Urinary bladder (tissue), 4 donors: Measurements from ENCODE around the gene CHRNB1. TPM values are rescaled to one million over a fixed set of nuclear protein-coding genes. Genes with fewer than 3 reads are reported as not detected.

Experiments
- DNase-seq: peaks from one replicate; pipeline ENCODE4 v3.0.0-alpha.2; 2015; ENCODE audit errors: extremely low spot score
- H3K27ac ChIP-seq: one replicate; pipeline ENCODE4 v1.5.1; 2013; ENCODE audit warnings: low read depth, mild to moderate bottlenecking, moderate library complexity
- H3K36me3 ChIP-seq: one replicate; pipeline ENCODE4 v1.6.1; 2013; ENCODE audit warnings: mild to moderate bottlenecking, moderate library complexity; ENCODE audit not compliant: insufficient read depth
- H3K4me1 ChIP-seq: one replicate; pipeline ENCODE4 v1.6.1; 2013; ENCODE audit warnings: mild to moderate bottlenecking, moderate library complexity; ENCODE audit not compliant: insufficient read depth
- H3K4me3 ChIP-seq: one replicate; pipeline ENCODE4 v1.5.1; 2013; ENCODE audit warnings: low read depth, low read length
- WGBS: extraction: QIAGEN DNeasy Blood & Tissue Kit; methylation state at CpG from one replicate; pipeline ENCODE4 v1.1.7; 2013; 5-methylcytosine and 5-hydroxymethylcytosine counted together
- polyA plus RNA-seq: library from polyadenylated mRNA; stranded (reverse); fragments of 200-250 nt; gene quantifications from one replicate; pipeline ENCODE4 v1.2.3, GENCODE V29; 2013
- total RNA-seq: library from RNA; depleted of rRNA; stranded (reverse); fragments of >200 nt; gene quantifications from one replicate; pipeline ENCODE4 v1.2.3, GENCODE V29; 2014
- donor health status: healthy with polysubstance abuse.
- donor health status: healthy.

CHRNB1 gene
- total and polyA plus RNA-seq, 2 donors: 10.7 to 15.4 TPM

DNA sequence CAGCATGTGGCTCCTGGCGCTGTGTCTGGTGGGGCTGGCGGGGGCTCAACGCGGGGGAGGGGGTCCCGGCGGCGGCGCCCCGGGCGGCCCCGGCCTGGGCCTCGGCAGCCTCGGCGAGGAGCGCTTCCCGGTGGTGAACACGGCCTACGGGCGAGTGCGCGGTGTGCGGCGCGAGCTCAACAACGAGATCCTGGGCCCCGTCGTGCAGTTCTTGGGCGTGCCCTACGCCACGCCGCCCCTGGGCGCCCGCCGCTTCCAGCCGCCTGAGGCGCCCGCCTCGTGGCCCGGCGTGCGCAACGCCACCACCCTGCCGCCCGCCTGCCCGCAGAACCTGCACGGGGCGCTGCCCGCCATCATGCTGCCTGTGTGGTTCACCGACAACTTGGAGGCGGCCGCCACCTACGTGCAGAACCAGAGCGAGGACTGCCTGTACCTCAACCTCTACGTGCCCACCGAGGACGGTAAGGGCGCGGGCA lies 36.6 kb upstream of the CHRNB1 start:
- DNase-seq: no peak
- H3K27ac ChIP-seq: no peak overlapping the region
- WGBS: 69% methylated on average over 58 of the region's 58 CpGs
- no peaks in the 10 kb centered on the region for H3K36me3 ChIP-seq
- H3K4me3 ChIP-seq: no peak overlapping the region
- no peaks in the 10 kb centered on the region for H3K4me1 ChIP-seq

DNA sequence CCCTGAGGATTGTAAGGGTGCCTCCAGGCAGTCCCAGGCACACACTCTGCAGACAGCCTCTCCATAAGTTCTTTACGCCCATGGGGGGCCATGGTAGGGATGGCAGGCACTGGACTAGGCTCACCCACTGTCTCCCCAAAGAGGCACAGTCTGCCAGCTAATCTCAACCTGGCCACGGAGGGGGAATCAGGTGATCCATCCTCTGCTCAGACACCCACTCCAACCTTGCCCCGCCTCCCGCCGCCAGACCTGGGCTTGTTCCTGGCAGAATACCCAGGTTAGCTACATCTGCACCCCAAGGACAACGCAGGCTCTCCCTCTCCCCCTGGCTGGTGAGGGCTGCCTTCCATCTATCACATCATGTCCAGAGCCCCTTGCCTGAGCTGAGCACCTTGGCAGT lies 36.0 kb upstream of the CHRNB1 start:
- WGBS: 88% methylated on average over 6 of the region's 6 CpGs
- H3K4me1 ChIP-seq: no peaks in the 10 kb centered on the region
- no peaks in the 10 kb centered on the region for H3K36me3 ChIP-seq
- no peak for DNase-seq
- no peak overlapping the region for H3K4me3 ChIP-seq
- no peak overlapping the region for H3K27ac ChIP-seq

DNA sequence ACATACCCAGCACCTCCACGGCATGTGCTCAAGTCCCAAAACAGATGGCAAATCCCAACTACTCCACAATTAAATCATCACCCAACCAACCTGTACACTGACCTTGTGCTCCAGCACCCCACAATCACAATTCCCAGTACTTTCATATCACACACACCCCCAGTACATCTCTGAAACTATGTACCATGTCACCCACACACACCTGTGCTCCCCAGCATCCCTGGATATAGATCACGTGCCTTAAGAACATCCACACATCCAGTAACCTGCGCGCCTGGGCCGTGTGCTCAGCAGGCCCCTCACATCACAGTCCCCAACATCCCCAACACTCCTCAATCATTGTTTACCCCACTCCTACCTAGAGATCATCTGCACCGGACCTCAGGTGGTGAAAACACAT lies 35.1 kb upstream of the CHRNB1 start:
- WGBS: 93% methylated on average over 6 of the region's 6 CpGs
- no peaks in the 10 kb centered on the region for H3K36me3 ChIP-seq

DNA sequence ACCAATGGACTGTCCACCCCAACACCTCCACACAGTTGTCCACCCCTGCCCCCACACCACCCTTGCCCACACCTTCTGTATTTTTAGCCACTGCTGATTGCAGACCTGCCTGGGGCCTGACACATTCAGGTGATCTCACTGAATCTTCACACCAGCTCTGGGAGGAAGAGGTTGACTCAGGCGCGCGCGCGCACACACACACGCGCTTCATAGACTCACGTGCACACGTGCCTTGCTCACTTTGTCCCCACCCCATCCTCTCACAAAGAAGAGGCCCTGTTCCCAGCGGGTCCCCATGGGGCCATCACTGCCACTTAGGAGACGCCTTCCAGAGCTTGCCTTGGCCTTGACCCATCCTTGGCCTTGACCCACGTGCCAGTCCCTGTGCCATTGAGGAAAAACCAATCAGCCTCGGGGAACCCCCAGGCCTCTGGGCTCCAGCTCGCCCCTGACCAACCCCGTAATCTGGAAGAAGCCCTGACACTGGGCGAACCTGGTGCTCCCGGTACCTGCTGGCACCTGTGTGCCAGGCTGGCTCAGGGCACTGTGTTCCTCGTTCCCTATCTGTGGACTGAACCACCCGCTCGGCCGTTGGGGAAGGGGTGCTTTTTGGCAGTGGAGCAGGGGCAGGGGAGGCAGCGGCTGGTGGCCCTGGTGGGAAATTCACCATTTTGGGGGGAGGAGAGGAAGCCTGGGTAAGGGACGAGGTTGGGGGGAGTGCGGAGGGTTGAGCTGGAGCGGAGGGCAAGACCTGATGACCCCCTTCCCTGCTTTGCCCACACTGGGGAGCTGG lies 34.0 kb upstream of the CHRNB1 start:
- no peak overlapping the region for H3K4me3 ChIP-seq
- no peak for DNase-seq
- no peak overlapping the region for H3K27ac ChIP-seq
- no peaks in the 10 kb centered on the region for H3K4me1 ChIP-seq
- H3K36me3 ChIP-seq: no peaks in the 10 kb centered on the region
- WGBS: 91% methylated on average over 25 of the region's 25 CpGs

More for the DNA sequence above, 35.1 kb upstream of the CHRNB1 start:
- no peak overlapping the region for H3K4me3 ChIP-seq
- no peak overlapping the region for H3K27ac ChIP-seq
- DNase-seq: no peak
- H3K4me1 ChIP-seq: no peaks in the 10 kb centered on the region

DNA sequence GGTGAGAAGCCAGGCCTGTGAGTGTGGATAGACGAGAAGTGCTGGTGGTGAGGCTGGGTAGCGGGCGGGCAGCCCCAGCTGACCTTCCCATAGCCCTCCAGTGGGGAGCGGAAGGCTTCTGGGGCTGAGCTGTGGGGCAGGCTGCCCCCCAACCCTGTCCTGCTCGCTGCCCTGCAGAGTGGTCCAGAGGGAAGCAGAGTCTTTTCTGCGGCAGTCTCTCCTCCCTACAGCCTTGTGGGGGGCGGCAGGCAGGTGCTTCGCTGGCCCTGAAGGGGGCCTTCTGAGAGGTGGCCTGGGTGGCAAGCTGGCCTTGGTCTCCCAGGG lies 33.5 kb upstream of the CHRNB1 start:
- WGBS: 92% methylated on average over 8 of the region's 8 CpGs

DNA sequence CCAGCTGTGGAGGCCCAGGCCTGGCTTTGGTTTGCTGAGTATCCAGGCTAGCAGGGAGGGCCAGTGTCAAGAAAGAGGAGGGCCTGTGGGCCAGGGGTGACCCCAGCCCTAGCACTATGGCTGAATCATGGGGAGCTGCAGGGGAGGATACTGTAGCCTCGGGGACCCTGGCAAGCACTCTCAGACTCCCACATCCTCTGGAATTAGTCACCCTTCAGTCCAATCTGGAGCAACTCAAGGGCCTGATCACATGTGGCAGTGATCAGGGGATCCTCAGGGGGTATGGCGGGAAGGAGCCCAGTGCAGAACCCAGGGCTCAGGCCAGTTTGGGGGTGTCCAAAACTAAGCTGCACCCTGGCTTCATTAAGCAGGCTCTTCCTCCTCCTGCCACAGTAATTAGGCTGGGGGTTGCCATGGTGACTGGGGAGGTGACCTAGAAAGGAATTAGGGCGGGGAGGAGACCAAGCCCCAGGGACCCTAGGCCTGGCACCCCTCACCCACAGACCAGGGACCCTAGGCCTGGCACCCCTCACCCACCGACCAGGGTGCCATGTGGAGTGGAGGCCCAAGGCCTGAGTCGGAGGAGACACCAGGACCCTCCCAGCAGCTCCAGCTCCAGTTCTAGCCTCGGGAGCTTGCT lies 31.4 kb upstream of the CHRNB1 start:
- no peaks in the 10 kb centered on the region for H3K36me3 ChIP-seq
- no peaks in the 10 kb centered on the region for H3K4me1 ChIP-seq
- no peak overlapping the region for H3K27ac ChIP-seq
- H3K4me3 ChIP-seq: no peak overlapping the region
- WGBS: 80% methylated on average over 6 of the region's 6 CpGs
- no peak for DNase-seq

More for the DNA sequence above, 33.5 kb upstream of the CHRNB1 start:
- DNase-seq: no peak
- H3K36me3 ChIP-seq: no peaks in the 10 kb centered on the region
- no peaks in the 10 kb centered on the region for H3K4me1 ChIP-seq
- H3K27ac ChIP-seq: no peak overlapping the region
- H3K4me3 ChIP-seq: no peak overlapping the region

DNA sequence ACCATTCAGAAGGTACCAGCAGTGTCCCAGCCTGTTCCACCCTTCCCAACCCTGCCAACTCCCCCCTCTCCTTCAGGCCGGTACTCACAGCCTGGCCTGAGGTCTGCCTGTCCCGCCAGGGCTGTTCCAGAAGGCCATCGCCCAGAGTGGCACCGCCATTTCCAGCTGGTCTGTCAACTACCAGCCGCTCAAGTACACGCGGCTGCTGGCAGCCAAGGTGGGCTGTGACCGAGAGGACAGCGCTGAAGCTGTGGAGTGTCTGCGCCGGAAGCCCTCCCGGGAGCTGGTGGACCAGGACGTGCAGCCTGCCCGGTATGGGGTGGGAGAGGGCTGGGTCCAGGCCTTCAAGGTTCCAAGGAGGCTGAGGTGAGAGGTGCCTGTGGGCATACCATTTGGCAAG lies 30.0 kb upstream of the CHRNB1 start:
- Histone ChIP-seq H3K4me3 (no peak overlapping the region), H3K4me1 (no peaks in the 10 kb centered on the region), H3K27ac (no peak overlapping the region), H3K36me3 (no peaks in the 10 kb centered on the region)
- WGBS: 86% methylated on average over 14 of the region's 14 CpGs
- DNase-seq: no peak

DNA sequence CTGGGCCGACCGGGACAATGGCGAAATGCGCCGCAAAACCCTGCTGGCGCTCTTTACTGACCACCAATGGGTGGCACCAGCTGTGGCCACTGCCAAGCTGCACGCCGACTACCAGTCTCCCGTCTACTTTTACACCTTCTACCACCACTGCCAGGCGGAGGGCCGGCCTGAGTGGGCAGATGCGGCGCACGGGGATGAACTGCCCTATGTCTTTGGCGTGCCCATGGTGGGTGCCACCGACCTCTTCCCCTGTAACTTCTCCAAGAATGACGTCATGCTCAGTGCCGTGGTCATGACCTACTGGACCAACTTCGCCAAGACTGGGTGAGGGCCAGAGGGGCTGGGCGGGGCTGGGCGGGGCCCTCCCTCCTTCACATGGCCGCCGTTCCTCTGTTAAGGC lies 29.1 kb upstream of the CHRNB1 start:
- no peak for DNase-seq
- no peaks in the 10 kb centered on the region for H3K36me3 ChIP-seq
- no peak overlapping the region for H3K27ac ChIP-seq
- 87% methylated on average over 23 of the region's 23 CpGs for WGBS
- H3K4me1 ChIP-seq: no peaks in the 10 kb centered on the region
- no peak overlapping the region for H3K4me3 ChIP-seq

DNA sequence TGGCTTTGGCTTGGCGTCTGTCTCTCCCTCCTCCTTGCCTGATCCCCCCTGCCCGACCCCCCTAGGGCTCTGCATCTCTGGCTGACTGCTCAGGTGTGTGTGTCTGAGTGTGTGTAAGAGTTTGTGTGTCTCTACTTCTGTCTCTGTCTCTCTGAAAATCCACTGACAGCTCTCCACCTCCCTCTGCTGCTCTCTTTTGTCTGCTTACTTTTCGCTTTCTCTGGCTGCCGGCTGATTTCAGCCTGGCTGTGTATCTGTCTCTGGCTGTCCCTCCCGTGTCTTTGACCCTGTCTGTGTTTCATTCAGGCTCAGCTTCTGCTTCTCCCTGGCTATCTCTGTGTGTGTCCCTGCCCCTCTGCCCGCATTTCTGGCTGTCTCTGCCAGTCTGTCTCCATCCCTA lies 28.5 kb upstream of the CHRNB1 start:
- H3K36me3 ChIP-seq: no peaks in the 10 kb centered on the region
- no peak for DNase-seq
- H3K4me3 ChIP-seq: no peak overlapping the region
- WGBS: 79% methylated on average over 6 of the region's 6 CpGs
- H3K27ac ChIP-seq: no peak overlapping the region
- H3K4me1 ChIP-seq: no peaks in the 10 kb centered on the region

DNA sequence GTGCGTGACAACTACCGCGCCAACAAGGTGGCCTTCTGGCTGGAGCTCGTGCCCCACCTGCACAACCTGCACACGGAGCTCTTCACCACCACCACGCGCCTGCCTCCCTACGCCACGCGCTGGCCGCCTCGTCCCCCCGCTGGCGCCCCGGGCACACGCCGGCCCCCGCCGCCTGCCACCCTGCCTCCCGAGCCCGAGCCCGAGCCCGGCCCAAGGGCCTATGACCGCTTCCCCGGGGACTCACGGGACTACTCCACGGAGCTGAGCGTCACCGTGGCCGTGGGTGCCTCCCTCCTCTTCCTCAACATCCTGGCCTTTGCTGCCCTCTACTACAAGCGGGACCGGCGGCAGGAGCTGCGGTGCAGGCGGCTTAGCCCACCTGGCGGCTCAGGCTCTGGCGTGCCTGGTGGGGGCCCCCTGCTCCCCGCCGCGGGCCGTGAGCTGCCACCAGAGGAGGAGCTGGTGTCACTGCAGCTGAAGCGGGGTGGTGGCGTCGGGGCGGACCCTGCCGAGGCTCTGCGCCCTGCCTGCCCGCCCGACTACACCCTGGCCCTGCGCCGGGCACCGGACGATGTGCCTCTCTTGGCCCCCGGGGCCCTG lies 27.7 kb upstream of the CHRNB1 start:
- Histone ChIP-seq H3K27ac (no peak overlapping the region), H3K4me1 (no peaks in the 10 kb centered on the region), H3K4me3 (no peak overlapping the region), H3K36me3 (no peaks in the 10 kb centered on the region)
- no peak for DNase-seq
- WGBS: 94% methylated on average over 54 of the region's 54 CpGs

DNA sequence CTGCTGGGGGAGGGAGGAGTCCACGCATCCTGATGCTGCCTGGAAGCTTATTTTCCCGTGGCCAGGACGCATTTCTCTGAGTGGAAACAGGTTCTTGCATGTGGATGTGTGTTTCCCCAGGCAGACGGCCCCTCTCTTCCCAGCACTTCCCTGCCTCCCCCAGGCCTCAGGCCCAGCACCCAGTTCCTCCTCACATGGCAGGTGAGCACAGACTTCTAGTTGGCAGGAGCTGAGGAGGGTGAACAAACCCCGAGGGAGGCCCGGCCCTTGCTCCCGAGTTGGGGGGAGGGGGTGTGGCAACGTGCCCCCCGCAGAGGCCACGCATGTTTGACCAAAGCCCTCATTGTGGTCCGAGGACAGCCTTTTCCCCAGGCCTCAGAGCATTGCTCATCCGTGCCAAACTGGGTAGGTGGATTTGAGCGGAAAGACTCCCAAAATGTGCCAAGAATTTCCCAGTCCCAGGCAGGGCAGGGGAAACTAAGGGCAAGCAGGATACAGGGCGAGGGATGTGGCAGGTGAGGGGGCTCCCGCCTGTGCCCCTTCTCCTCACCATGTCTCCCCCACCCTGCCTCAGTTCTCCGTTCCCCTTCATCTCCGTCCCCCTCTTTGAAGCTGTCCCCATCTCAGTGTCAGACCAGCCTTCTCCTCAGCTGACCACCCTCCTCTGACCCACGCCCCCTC lies 26.2 kb upstream of the CHRNB1 start:
- no peak for DNase-seq
- Histone ChIP-seq H3K36me3 (no peaks in the 10 kb centered on the region), H3K4me3 (no peak overlapping the region), H3K27ac (no peak overlapping the region), H3K4me1 (no peaks in the 10 kb centered on the region)
- WGBS: 68% methylated on average over 18 of the region's 18 CpGs

DNA sequence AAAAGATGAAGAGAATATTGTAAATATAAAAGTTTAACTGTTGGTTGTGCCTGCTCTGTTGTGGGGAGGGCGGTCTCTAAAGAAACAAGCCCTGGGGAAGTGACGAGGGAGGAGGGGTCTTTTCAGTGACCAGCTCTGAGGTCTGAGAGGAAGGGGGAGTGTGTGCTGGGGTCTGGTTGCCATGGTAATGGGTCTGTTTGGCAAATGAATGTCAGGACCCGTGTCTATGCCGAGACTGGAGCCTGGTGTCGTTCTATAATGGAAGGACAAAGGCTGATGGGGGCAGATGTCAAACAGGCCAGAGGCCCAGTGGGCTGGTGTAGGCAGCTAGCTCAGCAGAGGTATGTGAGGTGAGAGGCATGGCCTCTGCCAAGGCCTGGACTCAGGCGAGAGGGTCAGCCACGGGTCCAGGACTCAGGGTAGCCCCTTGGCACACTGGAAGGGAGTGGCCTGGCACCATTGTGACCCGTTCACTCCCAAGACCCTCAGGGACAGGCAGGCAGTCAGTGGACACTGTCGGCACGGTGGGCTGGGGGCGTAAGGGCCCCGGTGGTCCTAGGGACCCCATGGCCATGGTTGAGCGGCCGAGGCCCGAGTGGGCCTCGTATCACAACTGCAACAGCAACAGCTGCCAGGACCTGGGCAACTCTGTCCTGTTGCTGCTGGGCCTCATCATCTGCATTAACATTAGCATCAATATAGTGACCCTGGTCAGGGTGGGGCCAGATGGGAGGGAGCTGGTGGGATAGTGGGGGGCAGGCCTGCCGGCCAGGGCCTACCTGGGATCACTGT lies 24.8 kb upstream of the CHRNB1 start, which contains the start of gene SPEM1:
TSS of gene SPEM1 (plus strand) at position 506 of the 792 bp plus-strand sequence. CDS start at position 567, 61 bp downstream.
- no peak within 1 kb of the TSS for H3K4me3 ChIP-seq
- H3K36me3 ChIP-seq: no peaks in the 10 kb centered on the region
- no peak for DNase-seq
- WGBS: 71% methylated on average over 17 of the region's 17 CpGs
- H3K27ac ChIP-seq: no peak within 1 kb of the TSS
- no peaks in the 10 kb centered on the region for H3K4me1 ChIP-seq

DNA sequence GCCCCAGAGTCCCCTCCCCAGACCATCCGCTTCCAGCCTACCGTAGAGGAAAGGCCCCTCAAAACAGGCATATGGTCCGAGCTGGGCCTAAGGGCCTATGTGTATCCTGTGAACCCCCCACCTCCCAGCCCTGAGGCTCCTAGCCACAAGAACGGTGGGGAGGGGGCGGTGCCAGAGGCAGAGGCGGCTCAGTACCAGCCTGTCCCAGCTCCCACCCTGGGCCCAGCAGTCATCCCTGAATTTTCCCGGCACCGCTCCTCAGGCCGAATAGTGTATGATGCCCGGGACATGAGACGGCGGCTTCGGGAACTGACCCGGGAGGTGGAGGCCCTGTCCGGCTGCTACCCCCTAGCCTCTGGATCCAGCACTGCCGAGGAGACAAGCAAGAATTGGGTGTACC lies 23.7 kb upstream of the CHRNB1 start:
- DNase-seq: no peak
- Histone ChIP-seq H3K36me3 (no peaks in the 10 kb centered on the region), H3K4me1 (no peaks in the 10 kb centered on the region), H3K27ac (no peak overlapping the region), H3K4me3 (no peak overlapping the region)
- WGBS: 92% methylated on average over 16 of the region's 16 CpGs
